Activated naive CD8-positive, alpha-beta T cell treated with anti-CD3 and anti-CD28 coated beads, Interleukin-2, amount 10 ng/mL, durations not matched to agents 7 days and 5 days (primary cell): ENCODE results near the gene ZFYVE21. TPM values are rescaled to one million over a fixed set of nuclear protein-coding genes. Genes with fewer than 3 reads are reported as not detected.

ENCODE experiments used
- ATAC-seq: fragments of 150-1000 bp; cut with Tn5 transposase; one replicate; pipeline ENCODE4 v1.10.0; 2021; ENCODE audit warnings: low read depth, moderate library complexity
- POLR2A ChIA-PET: fragments of 350-600 bp; sonication (Branson Sonifier 250); formaldehyde crosslinking; loops from one replicate; lab custom pipeline; 2021; ENCODE audit warnings: antibody characterized with exemption; lab: Charles Lee
- DNase-seq: peaks from one replicate; pipeline ENCODE4 v3.0.0; 2021
- H3K27ac Mint-ChIP-seq: one replicate; pipeline ENCODE4 v1.8.0; 2022; ENCODE audit warnings: mild to moderate bottlenecking, mixed read lengths
- H3K27me3 Mint-ChIP-seq: one replicate; pipeline ENCODE4 v1.8.0; 2022; ENCODE audit warnings: mild to moderate bottlenecking, moderate library complexity, mixed read lengths
- H3K36me3 Mint-ChIP-seq: one replicate; pipeline ENCODE4 v1.8.0; 2021; ENCODE audit warnings: mild to moderate bottlenecking, mixed read lengths
- H3K4me1 Mint-ChIP-seq: one replicate; pipeline ENCODE4 v1.8.0; 2021; ENCODE audit warnings: mixed read lengths
- H3K4me3 Mint-ChIP-seq: one replicate; pipeline ENCODE4 v1.8.0; 2022; ENCODE audit warnings: mild to moderate bottlenecking, moderate library complexity, mixed read lengths
- H3K9me3 Mint-ChIP-seq: one replicate; pipeline ENCODE4 v1.8.0; 2021; ENCODE audit warnings: mixed read lengths
- total RNA-seq, 2 experiments: library from RNA; stranded (reverse); gene quantifications; one replicate each; pipeline ENCODE4 v1.2.3, GENCODE V29; 2021

Gene ZFYVE21
- 10 to 100 TPM; 18.5 to 19.5 TPM for total RNA-seq

GRCh38 chr14:103715052-103716000 is at the start of gene ZFYVE21, which contains the start of gene XRCC3:
ZFYVE21 (plus strand) TSS chr14:103715810; CDS start chr14:103715842, 32 bp downstream.
XRCC3 (minus strand) TSS chr14:103715451; CDS start chr14:103711087, 4,364 bp downstream.
- Mint-ChIP-seq H3K9me3 (no peaks in the 10 kb centered on the region), H3K27ac (peak within 1 kb of the TSS; percentile 85), H3K27me3 (no peaks in the 10 kb centered on the region), H3K36me3 (peaks cover 6% of the 10 kb centered on the region), H3K4me1 (peaks cover 45% of the 10 kb centered on the region), H3K4me3 (peak within 1 kb of the TSS; percentile 90)
- POLR2A ChIA-PET = interaction anchor here (0.6 to 2.3 kb wide), 11 partner anchors 12 to 256 kb away, joined by 3 to 6 read pairs (median 4); partner anchors contain the start of genes BAG5 and KLC1
- DNase-seq (peak; percentile 98), ATAC-seq (peak; percentile 95)

- H3K4me1 Mint-ChIP-seq = peaks cover 3% of the 10 kb centered on the region
- H3K27me3 Mint-ChIP-seq = no peaks in the 10 kb centered on the region
- POLR2A ChIA-PET = no interaction called here
- ATAC-seq (no peak), DNase-seq (no peak)
- no peak overlapping the region for H3K27ac Mint-ChIP-seq
- H3K36me3 Mint-ChIP-seq = peaks cover 16% of the 10 kb centered on the region
- H3K9me3 Mint-ChIP-seq = no peaks in the 10 kb centered on the region
- H3K4me3 Mint-ChIP-seq = no peak overlapping the region
These were observed 47.9 kb upstream of the ZFYVE21 start for GRCh38 chr14:103667671-103668070.

GRCh38 chr14:103668117-103668516 is 47.5 kb upstream of the ZFYVE21 start:
- ATAC-seq (no peak), DNase-seq (no peak)
- no peak overlapping the region for H3K4me3 Mint-ChIP-seq
- POLR2A ChIA-PET = no interaction called here
- peaks cover 19% of the 10 kb centered on the region for H3K36me3 Mint-ChIP-seq
- H3K27ac Mint-ChIP-seq = no peak overlapping the region
- no peaks in the 10 kb centered on the region for H3K27me3 Mint-ChIP-seq
- peaks cover 3% of the 10 kb centered on the region for H3K4me1 Mint-ChIP-seq
- H3K9me3 Mint-ChIP-seq = no peaks in the 10 kb centered on the region

- DNase-seq (no peak), ATAC-seq (no peak)
- peaks cover 26% of the 10 kb centered on the region for H3K36me3 Mint-ChIP-seq
- H3K27ac Mint-ChIP-seq = no peak overlapping the region
- no peaks in the 10 kb centered on the region for H3K27me3 Mint-ChIP-seq
- POLR2A ChIA-PET = interaction anchor here (0.6 kb wide), 2 partner anchors 24 to 191 kb away, joined by 4 read pairs; no protein-coding TSS in a partner anchor
- H3K4me3 Mint-ChIP-seq = no peak overlapping the region
- H3K9me3 Mint-ChIP-seq = no peaks in the 10 kb centered on the region
- H3K4me1 Mint-ChIP-seq = peaks cover 3% of the 10 kb centered on the region
These were observed 46.2 kb upstream of the ZFYVE21 start for GRCh38 chr14:103669370-103669769.

GRCh38 chr14:103671911-103672310 is 43.7 kb upstream of the ZFYVE21 start:
- H3K36me3 Mint-ChIP-seq = peaks cover 28% of the 10 kb centered on the region

GRCh38 chr14:103675957-103676356 is 39.7 kb upstream of the ZFYVE21 start:
- no peak overlapping the region for H3K27ac Mint-ChIP-seq
- POLR2A ChIA-PET = no interaction called here
- peaks cover 35% of the 10 kb centered on the region for H3K36me3 Mint-ChIP-seq
- no peak overlapping the region for H3K4me3 Mint-ChIP-seq
- H3K27me3 Mint-ChIP-seq = no peaks in the 10 kb centered on the region
- ATAC-seq (no peak), DNase-seq (no peak)
- no peaks in the 10 kb centered on the region for H3K9me3 Mint-ChIP-seq
- no peaks in the 10 kb centered on the region for H3K4me1 Mint-ChIP-seq

More at GRCh38 chr14:103671911-103672310, 43.7 kb upstream of the ZFYVE21 start:
- ATAC-seq (no peak), DNase-seq (no peak)
- H3K4me3 Mint-ChIP-seq = no peak overlapping the region
- no peak overlapping the region for H3K27ac Mint-ChIP-seq
- no peaks in the 10 kb centered on the region for H3K9me3 Mint-ChIP-seq
- H3K27me3 Mint-ChIP-seq = no peaks in the 10 kb centered on the region
- POLR2A ChIA-PET = no interaction called here
- no peaks in the 10 kb centered on the region for H3K4me1 Mint-ChIP-seq

GRCh38 chr14:103676881-103677675 is 38.5 kb upstream of the ZFYVE21 start:
- no peak overlapping the region for H3K27ac Mint-ChIP-seq
- ATAC-seq (no peak), DNase-seq (no peak)
- no peaks in the 10 kb centered on the region for H3K4me1 Mint-ChIP-seq
- POLR2A ChIA-PET = interaction anchor here (0.7 kb wide), 1 partner anchor 116 kb away, joined by 3 read pairs; no protein-coding TSS in a partner anchor
- H3K27me3 Mint-ChIP-seq = no peaks in the 10 kb centered on the region
- H3K36me3 Mint-ChIP-seq = peaks cover 32% of the 10 kb centered on the region
- H3K9me3 Mint-ChIP-seq = no peaks in the 10 kb centered on the region
- no peak overlapping the region for H3K4me3 Mint-ChIP-seq

- H3K27ac Mint-ChIP-seq = no peak overlapping the region
- no peaks in the 10 kb centered on the region for H3K27me3 Mint-ChIP-seq
- H3K36me3 Mint-ChIP-seq = peaks cover 21% of the 10 kb centered on the region
- H3K9me3 Mint-ChIP-seq = no peaks in the 10 kb centered on the region
- no peak overlapping the region for H3K4me3 Mint-ChIP-seq
- POLR2A ChIA-PET = no interaction called here
- ATAC-seq (peak; percentile 75), DNase-seq (no peak)
- H3K4me1 Mint-ChIP-seq = no peaks in the 10 kb centered on the region
These were observed 36.3 kb upstream of the ZFYVE21 start for GRCh38 chr14:103679351-103679750.

- no peak overlapping the region for H3K4me3 Mint-ChIP-seq
- ATAC-seq = no peak
- H3K4me1 Mint-ChIP-seq = no peaks in the 10 kb centered on the region
- no peak overlapping the region for H3K27ac Mint-ChIP-seq
- no peaks in the 10 kb centered on the region for H3K27me3 Mint-ChIP-seq
- no peaks in the 10 kb centered on the region for H3K9me3 Mint-ChIP-seq
- POLR2A ChIA-PET = no interaction called here
- peaks cover 17% of the 10 kb centered on the region for H3K36me3 Mint-ChIP-seq
- DNase-seq = no peak
These were observed 34.9 kb upstream of the ZFYVE21 start for GRCh38 chr14:103680491-103681231.

- ATAC-seq (no peak), DNase-seq (no peak)
- H3K27ac Mint-ChIP-seq = no peak overlapping the region
- no peaks in the 10 kb centered on the region for H3K9me3 Mint-ChIP-seq
- no peaks in the 10 kb centered on the region for H3K4me1 Mint-ChIP-seq
- POLR2A ChIA-PET = no interaction called here
- no peaks in the 10 kb centered on the region for H3K27me3 Mint-ChIP-seq
- no peak overlapping the region for H3K4me3 Mint-ChIP-seq
- peaks cover 12% of the 10 kb centered on the region for H3K36me3 Mint-ChIP-seq
These were observed 32.5 kb upstream of the ZFYVE21 start for GRCh38 chr14:103683139-103683538.

- no peak overlapping the region for H3K27ac Mint-ChIP-seq
- peaks cover 12% of the 10 kb centered on the region for H3K36me3 Mint-ChIP-seq
- DNase-seq (no peak), ATAC-seq (no peak)
- H3K9me3 Mint-ChIP-seq = no peaks in the 10 kb centered on the region
- POLR2A ChIA-PET = no interaction called here
- H3K4me1 Mint-ChIP-seq = no peaks in the 10 kb centered on the region
- H3K27me3 Mint-ChIP-seq = no peaks in the 10 kb centered on the region
- H3K4me3 Mint-ChIP-seq = no peak overlapping the region
These were observed 31.1 kb upstream of the ZFYVE21 start for GRCh38 chr14:103684471-103684870.

- Mint-ChIP-seq H3K36me3 (peaks cover 8% of the 10 kb centered on the region), H3K9me3 (no peaks in the 10 kb centered on the region), H3K27me3 (no peaks in the 10 kb centered on the region), H3K4me1 (no peaks in the 10 kb centered on the region), H3K4me3 (no peak overlapping the region), H3K27ac (no peak overlapping the region)
- ATAC-seq = no peak
- no peak for DNase-seq
- POLR2A ChIA-PET = no interaction called here
These were observed 30.7 kb upstream of the ZFYVE21 start for GRCh38 chr14:103684871-103685270.
